ENCODE data around the gene PXDC1.

Gene PXDC1

DNA sequence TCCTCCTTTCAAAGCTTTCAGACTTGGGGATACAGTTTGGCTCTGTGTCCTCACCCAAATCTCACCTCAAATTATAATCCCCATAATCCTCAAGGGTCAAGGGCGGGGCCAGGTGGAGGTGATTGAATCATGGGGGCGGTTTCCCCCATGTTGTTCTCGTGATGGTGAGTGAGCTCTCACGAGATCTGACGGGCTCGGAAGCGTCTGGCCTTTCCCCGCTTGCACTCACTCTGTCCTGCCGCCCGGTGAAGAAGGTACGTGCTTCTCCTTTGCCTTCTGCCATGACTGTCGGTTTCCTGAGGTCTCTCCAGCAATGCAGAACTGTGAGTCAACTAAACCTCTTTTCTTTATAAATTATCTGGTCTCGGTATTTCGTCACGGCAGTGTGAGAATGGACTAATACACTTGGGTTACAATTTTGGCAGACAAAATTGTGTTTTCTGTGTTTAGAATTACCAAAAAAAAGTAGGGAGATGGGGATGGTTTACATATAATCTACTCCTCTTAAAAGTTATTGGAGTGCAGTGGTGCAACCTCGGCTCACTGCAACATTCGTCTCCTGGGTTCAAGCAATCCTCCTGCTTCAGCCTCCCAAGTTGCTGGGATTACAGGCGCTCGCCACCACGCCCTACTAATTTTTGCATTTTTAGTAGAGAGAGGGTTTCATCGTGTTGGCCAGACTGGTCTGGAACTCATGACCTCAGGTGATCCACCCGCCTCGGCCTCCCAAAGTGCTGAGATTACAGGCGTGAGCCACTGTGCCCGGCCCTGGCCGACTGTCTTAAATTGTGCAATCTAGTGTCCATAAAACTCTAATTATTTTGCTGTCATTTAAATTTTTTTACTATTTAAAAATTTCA, 33.6 kb upstream of the PXDC1 start:
- no peak for DNase-seq
- Mint-ChIP-seq H3K27ac (no peak overlapping the region), H3K36me3 (ENCODE audit: low read depth) (no peaks in the 10 kb centered on the region), H3K9me3 (no peaks in the 10 kb centered on the region), H3K4me1 (peaks cover 17% of the 10 kb centered on the region), H3K27me3 (ENCODE audit: low read depth, poor library complexity) (peaks cover 11% of the 10 kb centered on the region), H3K4me3 (no peak overlapping the region)
- TF ChIP-seq, protein P1, sequence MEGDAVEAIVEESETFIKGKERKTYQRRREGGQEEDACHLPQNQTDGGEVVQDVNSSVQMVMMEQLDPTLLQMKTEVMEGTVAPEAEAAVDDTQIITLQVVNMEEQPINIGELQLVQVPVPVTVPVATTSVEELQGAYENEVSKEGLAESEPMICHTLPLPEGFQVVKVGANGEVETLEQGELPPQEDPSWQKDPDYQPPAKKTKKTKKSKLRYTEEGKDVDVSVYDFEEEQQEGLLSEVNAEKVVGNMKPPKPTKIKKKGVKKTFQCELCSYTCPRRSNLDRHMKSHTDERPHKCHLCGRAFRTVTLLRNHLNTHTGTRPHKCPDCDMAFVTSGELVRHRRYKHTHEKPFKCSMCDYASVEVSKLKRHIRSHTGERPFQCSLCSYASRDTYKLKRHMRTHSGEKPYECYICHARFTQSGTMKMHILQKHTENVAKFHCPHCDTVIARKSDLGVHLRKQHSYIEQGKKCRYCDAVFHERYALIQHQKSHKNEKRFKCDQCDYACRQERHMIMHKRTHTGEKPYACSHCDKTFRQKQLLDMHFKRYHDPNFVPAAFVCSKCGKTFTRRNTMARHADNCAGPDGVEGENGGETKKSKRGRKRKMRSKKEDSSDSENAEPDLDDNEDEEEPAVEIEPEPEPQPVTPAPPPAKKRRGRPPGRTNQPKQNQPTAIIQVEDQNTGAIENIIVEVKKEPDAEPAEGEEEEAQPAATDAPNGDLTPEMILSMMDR (IDR thresholded peaks at IDR 0.05): no peak

DNA sequence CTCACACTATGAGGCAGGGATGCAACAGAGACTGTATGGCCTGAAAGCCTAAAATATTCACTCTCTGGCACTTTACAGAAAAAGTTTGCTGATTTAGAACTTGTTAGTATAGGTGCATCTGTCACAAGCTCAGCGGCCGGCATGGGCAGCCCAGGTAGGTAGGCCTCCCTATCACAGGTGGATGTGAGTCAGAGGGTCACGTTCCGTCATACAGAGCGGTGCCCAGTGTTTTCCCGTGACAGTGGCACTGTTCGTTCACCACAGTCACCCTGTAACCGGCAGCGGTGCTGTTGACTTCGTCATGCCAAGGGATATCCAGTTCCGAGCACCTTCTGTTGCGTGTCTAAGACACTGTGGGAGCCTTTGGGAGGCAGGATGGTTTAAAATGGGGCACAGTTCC, 32.9 kb upstream of the PXDC1 start:
- no peak overlapping the region for H3K4me3 Mint-ChIP-seq
- peaks cover 19% of the 10 kb centered on the region for H3K4me1 Mint-ChIP-seq
- H3K27me3 Mint-ChIP-seq (ENCODE audit: low read depth, poor library complexity): peaks cover 9% of the 10 kb centered on the region
- no peak overlapping the region for H3K27ac Mint-ChIP-seq
- no peaks in the 10 kb centered on the region for H3K36me3 Mint-ChIP-seq (ENCODE audit: low read depth)
- no peak for DNase-seq
- TF ChIP-seq, protein P1 (IDR thresholded peaks at IDR 0.05): no peak
- no peaks in the 10 kb centered on the region for H3K9me3 Mint-ChIP-seq

DNA sequence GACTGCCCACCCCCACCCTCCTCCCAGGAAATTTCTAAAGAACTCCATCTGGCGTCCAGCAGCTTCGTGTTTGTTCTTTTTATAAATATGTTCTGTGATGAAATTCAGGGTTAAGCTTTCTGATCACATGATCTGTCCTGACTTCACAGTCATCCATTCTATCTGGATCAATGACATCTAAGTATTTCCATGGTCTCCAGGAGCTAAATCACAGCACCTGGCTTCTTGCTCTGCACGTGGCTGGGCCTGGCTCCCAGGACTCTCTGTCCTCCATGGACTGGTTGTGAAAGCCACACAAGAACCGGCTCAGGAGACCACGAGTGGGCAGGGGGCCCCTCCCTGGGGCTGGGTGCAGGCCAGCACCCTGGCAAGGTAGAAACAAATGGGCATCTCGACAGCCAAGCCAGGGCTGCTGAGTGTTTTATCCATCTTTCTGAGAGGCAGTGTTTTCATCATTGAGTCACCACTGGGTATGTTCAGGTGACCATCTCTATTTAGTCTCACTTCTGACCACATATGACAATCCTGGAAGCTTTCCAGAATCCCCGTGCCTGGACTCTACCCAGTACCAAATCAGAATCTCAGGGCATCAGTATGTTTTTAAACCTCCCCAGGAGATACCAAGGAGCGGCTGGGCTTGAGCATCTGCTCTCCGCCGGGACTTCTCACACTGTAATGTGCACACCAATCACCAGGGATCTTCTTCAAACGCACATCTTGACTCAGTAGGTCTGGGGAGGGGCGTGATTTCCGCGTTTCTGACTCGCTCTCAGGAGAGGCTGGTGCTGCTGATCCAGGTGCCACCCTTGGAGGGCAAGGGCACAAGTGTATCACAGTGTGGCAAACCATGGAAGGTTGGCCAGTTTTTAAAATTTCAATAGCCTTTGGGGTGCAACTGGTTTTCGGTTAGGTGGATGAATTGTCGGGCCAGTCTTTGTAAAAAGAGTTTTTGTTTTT, 31.6 kb upstream of the PXDC1 start:
- TF ChIP-seq, protein P1 (IDR thresholded peaks at IDR 0.05): no peak
- H3K4me3 Mint-ChIP-seq: no peak overlapping the region
- peaks cover 16% of the 10 kb centered on the region for H3K27me3 Mint-ChIP-seq (ENCODE audit: low read depth, poor library complexity)
- no peaks in the 10 kb centered on the region for H3K36me3 Mint-ChIP-seq (ENCODE audit: low read depth)
- peaks cover 19% of the 10 kb centered on the region for H3K4me1 Mint-ChIP-seq
- H3K9me3 Mint-ChIP-seq: no peaks in the 10 kb centered on the region
- no peak overlapping the region for H3K27ac Mint-ChIP-seq
- no peak for DNase-seq

DNA sequence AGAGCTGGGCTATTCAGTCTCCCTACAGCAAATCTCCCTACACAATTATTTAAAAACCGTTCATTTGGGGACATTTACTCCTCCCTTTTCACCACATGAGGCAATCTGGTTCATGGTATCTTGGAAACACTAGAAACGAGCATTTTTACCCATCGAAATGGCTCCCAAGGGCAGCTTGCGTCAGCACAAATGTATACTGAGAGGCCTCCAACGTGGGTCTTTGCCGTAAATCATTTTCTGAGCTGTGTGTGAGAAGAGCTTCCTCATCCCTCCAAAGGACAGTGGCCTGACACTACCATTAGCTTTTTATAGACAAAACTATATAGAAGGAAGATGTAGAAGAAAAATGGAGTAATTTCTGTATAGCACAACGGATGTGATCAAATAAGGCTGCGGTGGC, 30.0 kb upstream of the PXDC1 start:
- no peak overlapping the region for H3K4me3 Mint-ChIP-seq
- H3K4me1 Mint-ChIP-seq: peaks cover 26% of the 10 kb centered on the region
- H3K27me3 Mint-ChIP-seq (ENCODE audit: low read depth, poor library complexity): peaks cover 24% of the 10 kb centered on the region
- no peak overlapping the region for H3K27ac Mint-ChIP-seq
- no peaks in the 10 kb centered on the region for H3K9me3 Mint-ChIP-seq
- no peaks in the 10 kb centered on the region for H3K36me3 Mint-ChIP-seq (ENCODE audit: low read depth)
- DNase-seq: no peak
- TF ChIP-seq, protein P1 (IDR thresholded peaks at IDR 0.05): no peak

DNA sequence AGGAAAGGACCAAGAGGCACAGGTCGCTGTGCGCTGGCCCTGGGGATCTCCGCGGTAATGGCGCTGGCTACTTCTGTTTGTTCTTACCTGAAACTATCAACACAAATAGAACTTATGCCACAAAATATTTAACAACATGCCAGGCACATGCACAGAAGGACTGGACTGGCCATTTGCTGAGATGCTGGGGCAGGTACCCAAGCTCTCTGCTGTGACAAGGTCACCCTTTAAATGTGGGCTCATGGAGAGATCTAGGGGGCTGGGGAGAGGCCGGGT, 28.0 kb upstream of the PXDC1 start:
- H3K9me3 Mint-ChIP-seq: no peaks in the 10 kb centered on the region
- no peaks in the 10 kb centered on the region for H3K36me3 Mint-ChIP-seq (ENCODE audit: low read depth)
- H3K4me1 Mint-ChIP-seq: peaks cover 28% of the 10 kb centered on the region
- H3K4me3 Mint-ChIP-seq: no peak overlapping the region
- H3K27ac Mint-ChIP-seq: no peak overlapping the region
- H3K27me3 Mint-ChIP-seq (ENCODE audit: low read depth, poor library complexity): peaks cover 20% of the 10 kb centered on the region
- no peak for DNase-seq
- TF ChIP-seq, protein P1 (IDR thresholded peaks at IDR 0.05): no peak

Data from nephron progenitor cell (in vitro differentiated cells).